GM18517 (cell line): ENCODE measurements around the gene CLUH.
"Not testable (repeated sequence)": the region's sequence is repeated elsewhere in the genome, so short reads cannot be mapped to it uniquely, and the experiment has no call there.

Experiments used
- ATAC-seq: cut with Tn5 transposase; IDR thresholded peaks from one replicate; pipeline ENCODE4 v1.9.1; 2021; ENCODE audit warnings: mild to moderate bottlenecking, moderate library complexity; ENCODE audit not compliant: unreplicated experiment

Gene CLUH

GRCh38 chr17:2701161-2701995 lies 10.2 kb downstream of the CLUH start:
- ATAC-seq = no peak

- ATAC-seq = no peak
Observed at GRCh38 chr17:2700491-2701141, 10.9 kb downstream of the CLUH start.

DNA sequence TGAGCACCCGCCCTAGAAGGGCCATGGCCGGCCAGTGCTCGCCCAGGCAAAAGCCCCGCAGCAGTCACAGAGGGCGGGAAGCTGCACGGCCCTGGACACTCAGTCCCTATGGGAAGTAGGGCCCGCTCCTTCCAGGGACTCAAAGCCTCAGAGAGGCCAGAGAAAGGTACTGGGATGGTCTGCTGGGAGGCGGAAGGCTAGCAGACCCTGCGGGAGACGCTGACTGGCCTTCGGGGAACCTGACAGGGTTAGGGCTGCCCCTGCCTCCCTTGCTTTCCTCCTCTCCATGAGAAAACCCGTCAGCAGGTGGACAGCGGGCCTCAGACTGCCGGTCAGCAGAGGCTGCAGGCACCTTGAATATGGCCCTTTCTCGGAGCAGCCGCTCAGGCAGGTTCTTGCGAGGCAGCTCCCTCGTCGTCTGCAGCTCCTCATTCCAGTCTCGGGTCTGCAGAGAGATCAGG lies 11.5 kb downstream of the CLUH start:
- no peak for ATAC-seq

DNA sequence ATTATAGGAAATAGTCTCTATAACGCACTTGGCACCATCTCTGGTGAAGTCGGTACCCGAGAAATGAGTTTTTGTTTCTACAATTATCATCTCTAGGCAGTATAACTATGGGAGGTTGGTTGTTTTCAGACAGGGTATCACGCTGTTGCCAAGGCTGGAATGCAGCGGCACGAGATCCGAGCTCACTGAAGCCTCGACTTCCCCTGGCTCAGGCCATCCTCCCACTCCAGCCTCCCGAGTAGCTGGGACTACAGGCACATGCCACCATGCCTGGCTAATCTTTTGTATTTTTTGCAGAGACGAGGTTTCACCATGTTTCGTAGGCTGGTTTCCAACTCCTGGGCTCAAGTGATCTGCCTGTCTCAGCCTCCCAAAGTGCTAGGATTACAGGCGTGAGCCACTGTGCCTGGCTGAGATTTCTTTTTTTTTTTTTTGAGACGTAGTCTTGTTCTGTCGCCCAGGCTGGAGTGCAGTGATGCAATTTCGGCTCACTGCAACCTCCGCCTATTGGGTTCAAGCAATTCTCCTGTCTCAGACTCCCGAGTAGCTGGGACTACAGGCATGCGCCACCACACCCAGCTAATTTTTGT lies 12.3 kb downstream of the CLUH start:
- ATAC-seq = not testable (repeated sequence)

DNA sequence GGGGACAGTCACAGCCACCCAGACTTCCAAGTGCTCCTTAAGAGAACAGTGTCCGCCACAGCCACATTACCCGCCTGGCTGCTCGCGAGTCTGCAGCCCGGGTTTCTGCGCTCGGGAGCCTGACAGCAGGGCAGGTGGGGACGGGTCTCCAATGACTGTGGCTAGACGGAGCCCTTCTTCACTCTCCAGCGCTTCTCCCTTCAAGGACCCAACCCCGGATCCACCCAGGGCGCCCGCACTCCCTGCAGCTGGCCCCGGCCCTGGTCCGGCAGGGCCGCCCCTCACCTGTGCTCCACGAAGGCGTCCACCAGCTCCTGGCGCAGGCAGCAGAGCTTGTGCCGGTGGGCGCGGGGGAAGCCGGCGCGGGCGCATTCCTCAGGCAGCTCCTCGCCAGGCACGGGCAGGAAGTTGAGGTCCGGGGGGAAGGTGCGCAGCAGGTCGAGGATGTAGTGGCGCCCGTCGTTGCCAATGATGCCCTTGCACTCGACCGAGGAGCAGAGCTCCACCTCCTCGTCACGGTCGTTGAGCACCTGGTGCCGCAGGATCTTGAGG lies 13.9 kb downstream of the CLUH start:
- ATAC-seq = no peak

- no peak for ATAC-seq
Observed at GRCh38 chr17:2695961-2696760, 15.4 kb downstream of the CLUH start.

GRCh38 chr17:2695243-2695960 lies 16.2 kb downstream of the CLUH start:
- ATAC-seq = no peak

DNA sequence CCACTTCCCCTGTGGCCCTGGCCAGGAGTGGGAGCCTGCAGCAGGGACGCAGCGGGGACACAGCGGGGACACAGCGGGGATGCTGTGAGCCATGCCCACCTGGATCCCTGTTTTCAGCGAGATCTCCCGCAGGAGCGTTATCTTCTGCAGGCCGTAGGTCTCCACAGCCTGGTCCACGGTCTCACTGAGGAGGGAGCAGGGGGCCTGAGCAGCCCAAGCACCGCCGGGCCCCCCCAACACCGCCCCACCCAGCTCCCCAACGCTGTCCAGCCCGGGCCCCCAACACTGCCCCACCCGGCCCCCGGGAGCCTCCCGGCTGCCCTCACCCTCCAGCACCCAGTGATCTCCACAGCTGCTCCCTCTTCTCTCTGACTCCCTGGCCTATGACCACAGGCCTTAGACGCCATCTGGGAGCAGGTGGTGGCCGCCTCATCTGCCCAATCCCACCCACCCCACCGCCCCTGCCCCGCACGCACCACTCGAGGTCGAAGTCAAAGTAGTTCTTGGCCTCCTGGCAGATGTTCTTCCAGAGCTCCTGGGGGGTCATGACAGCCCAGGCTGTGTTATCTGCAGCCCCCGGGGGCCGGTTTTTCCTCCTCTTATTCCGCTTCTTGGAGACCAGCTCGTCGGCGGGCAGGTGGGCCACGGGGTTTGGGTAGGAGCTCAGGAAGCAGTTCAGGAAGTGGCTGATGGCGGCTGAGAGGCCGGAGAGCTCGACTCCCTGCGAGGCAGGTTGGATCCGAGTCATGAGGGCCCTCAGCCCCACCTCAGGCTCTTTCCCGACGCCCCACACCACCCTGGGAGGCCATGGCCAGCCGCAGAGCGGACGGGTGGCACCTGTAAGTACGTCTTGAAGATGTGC lies 17.0 kb downstream of the CLUH start:
- ATAC-seq = no peak

GRCh38 chr17:2693561-2694380 lies 17.8 kb downstream of the CLUH start:
- ATAC-seq = no peak

- no peak for ATAC-seq
Observed at GRCh38 chr17:2692781-2693135, 18.8 kb downstream of the CLUH start.

- ATAC-seq = no peak
Observed at GRCh38 chr17:2691965-2692780, 19.4 kb downstream of the CLUH start.

DNA sequence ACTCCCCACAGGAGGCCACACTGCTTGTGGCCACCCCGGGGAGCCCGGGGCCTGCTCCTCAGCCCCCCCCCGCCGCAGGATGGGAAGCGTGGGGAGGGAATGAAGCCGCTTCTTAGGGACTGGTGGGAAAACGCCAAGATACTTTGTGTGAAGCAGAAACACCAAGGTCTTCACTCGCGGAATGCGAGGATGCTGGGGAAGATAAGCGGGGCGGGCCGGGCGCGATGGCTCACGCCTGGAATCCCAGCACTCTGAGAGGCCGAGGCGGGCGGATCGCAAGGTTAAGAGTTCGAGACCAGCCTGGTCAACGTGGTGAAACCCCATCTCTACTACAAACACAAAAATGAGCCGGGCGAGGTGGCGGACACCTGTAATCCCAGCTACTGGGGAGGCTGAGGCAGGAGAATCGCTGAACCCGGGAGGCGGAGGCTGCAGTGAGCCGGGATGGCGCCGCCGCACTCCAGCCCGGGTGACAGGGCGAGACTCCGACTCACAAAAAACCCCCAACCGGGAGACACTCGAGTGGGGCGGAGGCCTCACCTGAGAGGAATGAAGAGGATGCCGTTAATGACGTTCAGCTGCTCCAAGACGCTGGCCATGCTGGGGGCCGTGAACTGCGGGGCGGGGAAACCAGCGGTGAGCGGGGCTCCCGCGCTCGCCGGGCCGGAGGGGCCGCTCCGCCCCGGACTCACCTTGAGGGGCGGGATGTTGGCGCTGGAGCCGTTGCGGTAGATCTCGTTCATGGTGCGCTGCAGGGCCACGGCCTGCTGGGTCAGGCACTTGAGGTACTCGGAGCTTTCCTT lies 20.3 kb downstream of the CLUH start:
- ATAC-seq = no peak

- no peak for ATAC-seq
Observed at GRCh38 chr17:2690165-2691068, 21.1 kb downstream of the CLUH start.

DNA sequence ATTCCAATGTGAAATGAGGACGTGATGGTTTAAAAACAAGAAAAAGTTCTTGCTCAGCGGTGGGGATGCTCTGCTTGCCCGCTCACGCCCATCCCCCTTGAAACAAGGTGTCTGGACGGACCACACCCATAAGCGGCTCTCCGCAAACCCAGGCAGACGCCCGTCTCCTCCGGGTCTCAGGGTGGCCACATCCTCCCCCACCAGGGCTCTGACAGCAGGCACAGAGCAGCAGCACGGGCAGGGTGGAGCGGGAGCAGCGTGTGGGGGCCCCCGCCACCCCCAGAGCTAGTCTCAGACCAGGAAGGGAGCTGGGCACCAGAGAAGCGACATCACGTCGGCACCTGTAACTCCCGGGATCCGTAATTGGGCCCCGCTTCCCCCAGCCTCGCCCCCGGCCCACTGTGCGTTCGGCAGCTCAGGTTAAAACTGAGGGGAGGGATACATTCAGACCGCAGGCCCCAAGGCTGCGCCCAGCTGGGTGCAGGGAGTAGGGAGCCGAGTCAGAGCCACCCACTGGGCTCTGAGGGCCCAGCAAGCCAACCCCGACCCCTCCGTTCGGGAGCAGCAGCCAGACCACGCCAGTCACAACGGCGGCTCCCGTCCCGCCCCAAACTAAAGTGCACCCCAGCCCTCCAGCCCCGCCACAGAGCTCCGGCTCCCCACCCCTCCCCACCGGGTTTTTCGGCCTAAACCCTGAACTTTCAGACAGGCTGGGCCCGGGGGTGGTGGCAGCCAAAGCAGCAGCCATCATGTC lies 22.0 kb downstream of the CLUH start:
- ATAC-seq = no peak
